Karpas-422 (cell line): ENCODE data around the gene PLAU. TPM values are rescaled to one million over a fixed set of nuclear protein-coding genes. Genes with fewer than 3 reads are reported as not detected.
"Not testable (repeated sequence)": the region's sequence is repeated elsewhere in the genome, so short reads cannot be mapped to it uniquely, and the experiment has no call there.

Source experiments
- DNase-seq: peaks from one replicate; pipeline ENCODE4 v3.0.0-alpha.2; 2015
- H2AFZ ChIP-seq: fragments of 200-600 bp; sonication (generic); 2 replicates; pipeline ENCODE4 v1.6.1; 2014; ENCODE audit warnings: antibody characterized with exemption, low read length, mixed read lengths
- H3K27ac ChIP-seq: fragments of 200-600 bp; sonication (generic); 2 replicates; pipeline ENCODE4 v1.5.1; 2014; ENCODE audit warnings: mild to moderate bottlenecking, low read length, moderate library complexity
- H3K27me3 ChIP-seq: fragments of 200-600 bp; sonication (generic); 2 replicates; pipeline ENCODE4 v1.6.1; 2014; ENCODE audit warnings: low read length, mixed read lengths
- H3K36me3 ChIP-seq: fragments of 200-600 bp; sonication (generic); 2 replicates; pipeline ENCODE4 v1.6.1; 2014; ENCODE audit warnings: low read length, mixed read lengths; ENCODE audit not compliant: insufficient read depth
- H3K4me1 ChIP-seq: fragments of 200-600 bp; sonication (generic); 2 replicates; pipeline ENCODE4 v1.6.1; 2014; ENCODE audit warnings: mild to moderate bottlenecking, low read length, mixed read lengths
- H3K4me2 ChIP-seq: fragments of 200-600 bp; sonication (generic); 2 replicates; pipeline ENCODE4 v1.6.1; 2014; ENCODE audit warnings: low read length, low read depth, mild to moderate bottlenecking; ENCODE audit not compliant: poor library complexity, severe bottlenecking
- H3K4me3 ChIP-seq: fragments of 200-600 bp; sonication (generic); 2 replicates; pipeline ENCODE4 v1.5.1; 2014; ENCODE audit warnings: mild to moderate bottlenecking, antibody characterized with exemption, low read length, mixed read lengths
- H3K79me2 ChIP-seq: fragments of 200-600 bp; sonication (generic); 2 replicates; pipeline ENCODE4 v1.6.1; 2014; ENCODE audit warnings: mild to moderate bottlenecking, low read length, mixed read lengths
- H3K9ac ChIP-seq: fragments of 200-600 bp; sonication (generic); 2 replicates; pipeline ENCODE4 v1.6.0; 2014; ENCODE audit warnings: low read length
- H3K9me2 ChIP-seq: fragments of 200-600 bp; sonication (generic), shearing (Covaris generic); replicated peaks from 2 replicates; pipeline ENCODE4 v1.6.0; 2014; ENCODE audit warnings: mild to moderate bottlenecking, low read length, moderate library complexity; ENCODE audit not compliant: insufficient read depth
- H3K9me3 ChIP-seq: fragments of 300-700, 200-600 bp; sonication (generic); 2 replicates; pipeline ENCODE4 v1.6.1; 2014; ENCODE audit warnings: low read length, mixed read lengths
- H4K20me1 ChIP-seq: fragments of 200-600 bp; sonication (generic); 2 replicates; pipeline ENCODE4 v1.6.1; 2014; ENCODE audit warnings: mild to moderate bottlenecking, antibody characterized with exemption, low read length, low read depth; ENCODE audit not compliant: insufficient read depth
- total RNA-seq: library from RNA; depleted of rRNA; stranded (reverse); fragments of >200 nt; shearing (Covaris generic); gene quantifications from 2 replicates; pipeline ENCODE4 v1.2.3, GENCODE V29; 2014; ENCODE audit warnings: low replicate concordance

The PLAU gene
- total RNA-seq, 1 experiment from 2014 or later, result 3.2 TPM

- no peak overlapping the region for H3K27ac ChIP-seq
- no peaks in the 10 kb centered on the region for H3K9me2 ChIP-seq
- no peak overlapping the region for H3K9ac ChIP-seq
- H3K79me2 ChIP-seq, result no peaks in the 10 kb centered on the region
- no peak overlapping the region for H2AFZ ChIP-seq
- H3K4me3 ChIP-seq, result no peak overlapping the region
- peaks cover 16% of the 10 kb centered on the region for H3K4me1 ChIP-seq
- H4K20me1 ChIP-seq, result no peaks in the 10 kb centered on the region
- DNase-seq, result no peak
- H3K4me2 ChIP-seq, result no peak overlapping the region
- no peaks in the 10 kb centered on the region for H3K36me3 ChIP-seq
- no peaks in the 10 kb centered on the region for H3K27me3 ChIP-seq
- H3K9me3 ChIP-seq, result no peaks in the 10 kb centered on the region
These were observed 13.1 kb downstream of the PLAU start for GRCh38 chr10:73923935-73924598.

- H3K4me2 ChIP-seq, result no peak overlapping the region
- no peaks in the 10 kb centered on the region for H3K79me2 ChIP-seq
These were observed 14.0 kb downstream of the PLAU start for GRCh38 chr10:73924935-73925334.

GRCh38 chr10:73925539-73925938 lies 14.6 kb downstream of the PLAU start:
- Histone ChIP-seq H3K4me3 (no peak overlapping the region), H3K27ac (no peak overlapping the region), H3K36me3 (no peaks in the 10 kb centered on the region), H4K20me1 (no peaks in the 10 kb centered on the region), H3K9me3 (no peaks in the 10 kb centered on the region), H3K79me2 (no peaks in the 10 kb centered on the region), H3K9ac (no peak overlapping the region), H3K27me3 (no peaks in the 10 kb centered on the region), H3K9me2 (no peaks in the 10 kb centered on the region), H3K4me1 (peaks cover 9% of the 10 kb centered on the region), H3K4me2 (no peak overlapping the region), H2AFZ (peak overlapping the region; percentile 17; the same call in 1 of the 2 replicates)
- peak; percentile 67 for DNase-seq

More at GRCh38 chr10:73924935-73925334, 14.0 kb downstream of the PLAU start:
- Histone ChIP-seq H3K4me3 (no peak overlapping the region), H3K9ac (no peak overlapping the region), H2AFZ (no peak overlapping the region), H3K36me3 (no peaks in the 10 kb centered on the region), H4K20me1 (no peaks in the 10 kb centered on the region), H3K9me2 (no peaks in the 10 kb centered on the region), H3K27me3 (no peaks in the 10 kb centered on the region), H3K27ac (no peak overlapping the region), H3K4me1 (peaks cover 13% of the 10 kb centered on the region), H3K9me3 (no peaks in the 10 kb centered on the region)
- no peak for DNase-seq

GRCh38 chr10:73926152-73926764 lies 15.3 kb downstream of the PLAU start:
- H2AFZ ChIP-seq, result no peak overlapping the region
- no peak overlapping the region for H3K4me3 ChIP-seq
- H3K27ac ChIP-seq, result no peak overlapping the region

GRCh38 chr10:73930630-73931327 lies 19.8 kb downstream of the PLAU start:
- H3K9me2 ChIP-seq, DNase-seq, H3K9me3 ChIP-seq, H3K36me3 ChIP-seq, H4K20me1 ChIP-seq, H2AFZ ChIP-seq, H3K4me3 ChIP-seq, H3K79me2 ChIP-seq, H3K4me1 ChIP-seq, H3K27ac ChIP-seq, H3K9ac ChIP-seq, H3K27me3 ChIP-seq, H3K4me2 ChIP-seq: not testable (repeated sequence)

More at GRCh38 chr10:73926152-73926764, 15.3 kb downstream of the PLAU start:
- Histone ChIP-seq H3K9me2 (no peaks in the 10 kb centered on the region), H3K79me2 (no peaks in the 10 kb centered on the region), H3K4me1 (peaks cover 9% of the 10 kb centered on the region), H3K27me3 (no peaks in the 10 kb centered on the region), H4K20me1 (no peaks in the 10 kb centered on the region), H3K9ac (no peak overlapping the region), H3K36me3 (no peaks in the 10 kb centered on the region), H3K9me3 (no peaks in the 10 kb centered on the region), H3K4me2 (no peak overlapping the region)
- no peak for DNase-seq

GRCh38 chr10:73931767-73932619 lies 21.1 kb downstream of the PLAU start:
- peak overlapping the region; percentile 20 for H3K4me2 ChIP-seq
- H3K36me3 ChIP-seq, result no peaks in the 10 kb centered on the region
- H3K9me3 ChIP-seq, result no peaks in the 10 kb centered on the region
- no peak overlapping the region for H3K9ac ChIP-seq
- DNase-seq, result no peak
- no peak overlapping the region for H3K4me3 ChIP-seq
- no peaks in the 10 kb centered on the region for H3K27me3 ChIP-seq
- H3K4me1 ChIP-seq, result peaks cover 6% of the 10 kb centered on the region
- no peaks in the 10 kb centered on the region for H3K79me2 ChIP-seq
- no peaks in the 10 kb centered on the region for H3K9me2 ChIP-seq
- H4K20me1 ChIP-seq, result no peaks in the 10 kb centered on the region
- H3K27ac ChIP-seq, result no peak overlapping the region
- H2AFZ ChIP-seq, result peak overlapping the region; percentile 49; the same call in 1 of the 2 replicates

GRCh38 chr10:73932620-73933112 lies 21.7 kb downstream of the PLAU start:
- H3K9me2 ChIP-seq, result no peaks in the 10 kb centered on the region
- H3K79me2 ChIP-seq, result no peaks in the 10 kb centered on the region

More at GRCh38 chr10:73932620-73933112, 21.7 kb downstream of the PLAU start:
- Histone ChIP-seq H4K20me1 (no peaks in the 10 kb centered on the region), H3K9me3 (no peaks in the 10 kb centered on the region), H3K4me2 (peak overlapping the region; percentile 20), H3K4me3 (no peak overlapping the region), H3K4me1 (peaks cover 6% of the 10 kb centered on the region), H3K9ac (no peak overlapping the region), H3K27ac (no peak overlapping the region), H2AFZ (no peak overlapping the region), H3K36me3 (no peaks in the 10 kb centered on the region), H3K27me3 (no peaks in the 10 kb centered on the region)
- no peak for DNase-seq
